Measurements from ENCODE around the gene MAP2K5. TPM values are rescaled to one million over a fixed set of nuclear protein-coding genes. Genes with fewer than 3 reads are reported as not detected.

MAP2K5 gene
- total RNA-seq (2014; rRNA removed; shearing (Covaris generic)) = 2.2 and 3.4 TPM in 2 replicates

- DNase-seq (ENCODE audit: low read depth) = peak; percentile 82
Observed at GRCh38 chr15:67542420-67543347, at the start of gene MAP2K5. Gene MAP2K5, plus strand, starts transcription at chr15:67542703. Its CDS starts 633 bp downstream, at chr15:67543336.

GRCh38 chr15:67495585-67495984, 46.9 kb upstream of the MAP2K5 start:
- DNase-seq (ENCODE audit: low read depth) = no peak

DNA sequence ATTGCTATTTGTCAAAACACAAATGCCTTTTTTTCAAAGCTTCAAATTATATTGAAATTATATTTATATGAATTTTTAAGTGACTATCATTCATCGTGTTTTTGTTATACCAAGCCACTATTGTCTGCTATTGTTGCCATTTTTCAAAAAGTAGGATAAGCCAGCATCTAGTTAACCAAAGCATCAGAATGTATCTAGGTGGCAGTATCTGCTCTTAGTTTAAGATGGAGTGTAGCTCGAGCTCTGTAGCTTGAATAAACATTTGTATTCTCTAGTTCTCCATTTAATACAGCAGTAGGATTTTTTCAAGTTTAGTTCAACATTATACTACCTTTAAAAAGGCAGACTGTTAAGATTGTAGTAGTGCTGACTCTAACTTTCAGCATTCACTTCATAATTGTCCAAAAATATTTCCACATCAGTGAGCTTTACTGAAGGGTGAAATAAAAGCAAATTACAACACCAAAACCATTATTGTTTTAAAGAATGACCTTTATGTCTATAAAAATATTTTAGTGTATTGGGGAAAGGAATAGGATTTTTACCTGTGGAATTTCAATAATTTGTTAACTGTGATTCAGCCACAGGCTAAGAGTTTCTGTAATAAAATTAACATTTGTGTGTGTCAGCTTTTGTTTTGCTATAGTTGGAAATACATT, 41.2 kb upstream of the MAP2K5 start:
- no peak for DNase-seq (ENCODE audit: low read depth)

GRCh38 chr15:67501836-67502461, 40.6 kb upstream of the MAP2K5 start:
- DNase-seq (ENCODE audit: low read depth) = no peak

DNA sequence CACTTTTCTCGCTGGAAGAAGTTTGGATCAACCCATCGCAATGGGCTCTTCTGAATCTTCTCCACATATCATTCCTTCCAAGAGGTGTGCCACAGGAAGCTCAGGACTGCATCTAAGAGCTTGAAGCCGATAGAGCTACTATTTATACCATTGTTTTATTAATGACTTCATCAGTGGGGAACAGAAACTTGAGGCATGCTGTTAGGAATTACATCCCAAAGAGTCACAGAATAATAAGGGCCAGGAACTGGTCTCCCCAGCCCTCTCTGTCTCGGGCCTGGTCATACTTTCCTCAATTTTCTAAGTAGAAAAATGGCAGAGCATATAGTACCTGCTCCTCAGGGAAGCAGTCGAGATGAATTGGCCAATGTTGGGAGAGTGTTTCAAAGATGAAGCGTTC, 38.4 kb upstream of the MAP2K5 start:
- DNase-seq (ENCODE audit: low read depth) = no peak

- DNase-seq (ENCODE audit: low read depth) = no peak
Observed at GRCh38 chr15:67504796-67505195, 37.7 kb upstream of the MAP2K5 start.

GRCh38 chr15:67505675-67506572, 36.6 kb upstream of the MAP2K5 start:
- DNase-seq (ENCODE audit: low read depth) = no peak

DNA sequence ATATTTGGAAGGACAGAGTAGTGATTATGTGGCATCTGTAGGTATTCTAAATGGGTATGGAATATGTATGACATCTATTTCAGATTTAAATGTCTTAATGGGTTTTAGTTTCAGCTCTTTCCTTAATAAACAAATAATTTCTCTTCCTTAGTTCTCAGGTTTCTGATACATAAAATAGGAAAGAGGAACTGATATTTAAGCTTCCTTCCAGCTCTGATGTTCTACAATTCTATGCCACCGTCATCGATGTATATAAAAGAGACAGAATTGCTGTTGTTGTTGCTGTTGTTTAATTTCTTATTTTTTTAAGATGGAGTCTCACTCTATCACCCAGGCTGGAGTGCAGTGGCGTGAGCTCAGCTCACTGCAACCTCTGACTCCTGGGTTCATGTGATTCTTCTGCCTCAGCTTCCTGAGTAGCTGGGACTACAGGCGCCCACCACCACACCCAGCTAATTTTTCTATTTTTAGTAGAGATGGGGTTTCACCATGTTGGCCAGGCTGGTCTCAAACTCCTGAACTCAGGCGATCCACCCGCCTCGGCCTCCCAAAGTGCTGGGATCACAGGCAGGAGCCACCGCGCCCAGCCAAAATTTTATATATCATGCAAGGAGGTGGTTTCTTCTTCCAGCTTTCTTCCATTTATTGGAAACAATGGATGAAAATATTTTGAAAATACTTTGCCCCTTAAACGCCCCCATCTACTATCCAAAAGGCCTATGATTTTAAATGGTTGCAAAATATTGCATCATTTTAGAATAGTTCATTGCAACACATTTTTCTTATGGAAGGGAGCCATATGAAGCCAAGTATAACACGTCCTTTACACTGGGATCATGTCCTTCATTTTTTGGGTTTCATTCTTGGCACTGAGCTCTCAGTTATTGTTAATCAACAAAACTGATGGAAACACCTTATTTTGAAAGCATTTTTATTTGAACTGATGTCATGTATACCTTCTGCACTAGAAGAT, 35.4 kb upstream of the MAP2K5 start:
- DNase-seq (ENCODE audit: low read depth) = no peak

- no peak for DNase-seq (ENCODE audit: low read depth)
Observed at GRCh38 chr15:67508407-67508806, 34.1 kb upstream of the MAP2K5 start.

DNA sequence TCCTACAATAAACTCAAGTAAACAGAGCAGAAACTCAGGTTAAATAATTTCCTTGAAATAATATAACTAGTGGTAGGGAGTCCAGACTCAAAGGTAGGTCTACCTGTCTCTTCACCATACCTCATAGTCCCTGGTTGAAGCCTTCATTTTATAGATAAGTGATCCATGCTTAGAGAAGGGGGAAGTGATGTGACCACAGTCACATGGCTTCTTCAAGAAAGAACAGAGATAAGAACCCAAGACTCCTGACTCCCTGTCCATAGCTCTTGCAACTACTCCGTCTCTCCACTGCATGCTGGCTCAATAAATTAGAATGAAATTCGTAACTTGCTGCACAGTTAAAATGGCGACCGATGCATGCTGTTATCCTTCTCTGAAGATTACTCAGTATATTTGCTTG, 32.6 kb upstream of the MAP2K5 start:
- DNase-seq (ENCODE audit: low read depth) = no peak

GRCh38 chr15:67510597-67511190, 31.8 kb upstream of the MAP2K5 start:
- DNase-seq (ENCODE audit: low read depth) = peak; percentile 58

DNA sequence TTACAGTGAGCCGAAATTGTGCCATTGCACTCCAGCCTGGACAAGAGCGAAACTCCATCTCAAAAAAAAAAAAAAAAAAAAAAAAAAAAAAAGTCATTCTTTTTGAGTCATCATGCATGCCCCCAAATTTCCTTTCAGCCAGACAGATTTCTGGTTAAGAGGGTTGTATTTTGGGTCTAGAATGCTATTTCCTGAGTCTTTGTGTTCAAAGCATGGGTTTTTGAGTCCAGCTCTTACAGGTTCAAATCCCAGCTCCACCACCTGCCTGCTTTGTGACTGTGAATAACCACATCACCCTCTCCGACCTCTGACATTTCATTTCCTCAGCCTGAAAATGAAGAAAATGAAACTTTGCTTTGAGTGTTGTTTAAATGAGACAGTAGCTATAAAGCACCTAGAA, 30.9 kb upstream of the MAP2K5 start:
- no peak for DNase-seq (ENCODE audit: low read depth)

DNA sequence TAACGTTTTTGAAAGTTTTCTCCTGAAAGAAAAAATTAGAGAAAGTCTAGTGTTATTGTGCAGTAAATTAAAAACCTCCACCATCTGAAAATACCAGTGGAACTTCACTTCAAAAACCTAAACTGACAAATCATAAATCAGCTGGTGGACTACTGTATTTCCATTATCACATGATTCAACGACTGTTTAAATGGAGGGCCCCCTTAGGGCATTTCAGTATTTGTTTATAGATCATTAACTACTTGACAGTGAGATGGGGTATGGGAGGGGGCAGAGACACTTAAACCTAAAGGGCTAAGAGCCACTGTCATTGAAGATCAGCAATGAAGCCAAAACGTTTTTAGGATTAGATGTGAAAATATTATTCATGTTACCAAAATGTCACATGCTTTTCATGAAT, 30.4 kb upstream of the MAP2K5 start:
- DNase-seq (ENCODE audit: low read depth) = no peak

DNA sequence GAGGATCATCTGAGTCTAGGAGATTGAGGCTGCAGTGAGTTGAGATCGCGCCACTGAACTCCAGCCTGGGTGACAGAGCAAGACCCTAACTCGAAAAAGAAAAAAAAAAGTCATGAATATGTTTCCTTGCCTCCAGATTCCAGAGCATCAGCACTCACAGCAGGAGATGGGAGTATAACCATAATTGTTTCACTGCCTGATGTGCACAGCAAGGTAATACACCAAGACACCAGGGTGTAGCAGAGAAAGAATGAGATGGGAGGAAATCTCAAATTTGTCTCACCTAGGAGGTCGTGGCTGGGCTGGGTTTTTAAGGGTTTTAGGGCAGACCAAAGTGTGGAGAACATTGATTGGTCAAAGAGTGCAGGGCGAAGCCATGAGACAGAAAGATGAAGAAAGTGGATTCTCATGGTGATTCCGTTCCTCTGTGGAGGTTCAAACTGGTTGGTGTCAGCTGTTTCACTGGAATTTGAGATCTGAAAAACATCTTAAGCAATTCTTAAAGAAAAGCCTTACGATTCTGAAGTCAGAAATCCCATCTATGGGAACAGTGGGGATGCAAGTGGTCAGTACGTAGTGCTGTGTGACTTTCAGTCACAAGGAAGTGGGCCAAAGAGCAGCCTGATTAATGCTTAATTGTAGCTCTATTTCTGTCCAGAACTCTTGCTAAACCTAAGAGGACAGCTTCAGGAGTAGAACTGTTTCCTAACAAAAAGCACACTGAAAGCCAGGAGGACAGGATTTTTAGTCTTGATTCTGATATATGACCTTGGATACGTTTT, 29.4 kb upstream of the MAP2K5 start:
- no peak for DNase-seq (ENCODE audit: low read depth)

- no peak for DNase-seq (ENCODE audit: low read depth)
Observed at GRCh38 chr15:67515090-67515489, 27.4 kb upstream of the MAP2K5 start.

- no peak for DNase-seq (ENCODE audit: low read depth)
Observed at GRCh38 chr15:67515557-67515956, 26.9 kb upstream of the MAP2K5 start.

GRCh38 chr15:67520321-67521028, 22.0 kb upstream of the MAP2K5 start:
- no peak for DNase-seq (ENCODE audit: low read depth)

DNA sequence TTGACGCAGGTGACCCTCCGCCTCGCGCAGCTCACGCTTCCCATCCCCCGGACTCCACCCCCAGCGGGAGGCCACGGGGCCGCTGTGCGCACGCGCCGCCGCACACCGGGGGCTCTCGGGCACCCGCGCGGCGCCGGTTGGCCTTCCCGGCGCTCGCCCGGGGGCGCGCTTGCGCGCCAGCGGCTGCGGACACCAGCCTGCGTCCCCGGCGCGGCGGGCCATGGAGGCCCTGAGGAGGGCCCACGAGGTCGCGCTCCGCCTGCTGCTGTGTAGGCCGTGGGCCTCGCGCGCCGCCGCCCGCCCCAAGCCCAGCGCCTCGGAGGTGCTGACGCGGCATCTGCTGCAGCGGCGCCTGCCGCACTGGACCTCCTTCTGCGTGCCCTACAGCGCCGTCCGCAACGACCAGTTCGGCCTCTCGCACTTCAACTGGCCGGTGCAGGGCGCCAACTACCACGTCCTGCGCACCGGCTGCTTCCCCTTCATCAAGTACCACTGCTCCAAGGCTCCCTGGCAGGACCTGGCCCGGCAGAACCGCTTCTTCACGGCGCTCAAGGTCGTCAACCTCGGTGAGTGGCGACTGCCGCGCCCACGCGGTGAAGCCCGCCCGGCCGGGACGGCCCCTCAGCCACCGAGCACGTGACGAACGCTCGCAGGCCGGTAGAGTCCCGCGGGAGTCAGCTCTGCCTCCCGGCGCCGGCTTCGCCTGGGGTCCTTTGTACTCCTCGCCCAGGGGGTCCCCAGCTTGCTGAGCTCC, 21.3 kb upstream of the MAP2K5 start, which contains the start of gene C15orf61:
Gene C15orf61, plus strand, starts transcription at position 103 of the 754 bp plus-strand sequence. Its CDS starts 118 bp downstream, at position 221.
- peak; percentile 83 for DNase-seq (ENCODE audit: low read depth)
